Measurements from ENCODE around the gene CBL.
"Not testable (repeated sequence)": the region's sequence is repeated elsewhere in the genome, so short reads cannot be mapped to it uniquely, and the experiment has no call there.

Gene CBL

DNA sequence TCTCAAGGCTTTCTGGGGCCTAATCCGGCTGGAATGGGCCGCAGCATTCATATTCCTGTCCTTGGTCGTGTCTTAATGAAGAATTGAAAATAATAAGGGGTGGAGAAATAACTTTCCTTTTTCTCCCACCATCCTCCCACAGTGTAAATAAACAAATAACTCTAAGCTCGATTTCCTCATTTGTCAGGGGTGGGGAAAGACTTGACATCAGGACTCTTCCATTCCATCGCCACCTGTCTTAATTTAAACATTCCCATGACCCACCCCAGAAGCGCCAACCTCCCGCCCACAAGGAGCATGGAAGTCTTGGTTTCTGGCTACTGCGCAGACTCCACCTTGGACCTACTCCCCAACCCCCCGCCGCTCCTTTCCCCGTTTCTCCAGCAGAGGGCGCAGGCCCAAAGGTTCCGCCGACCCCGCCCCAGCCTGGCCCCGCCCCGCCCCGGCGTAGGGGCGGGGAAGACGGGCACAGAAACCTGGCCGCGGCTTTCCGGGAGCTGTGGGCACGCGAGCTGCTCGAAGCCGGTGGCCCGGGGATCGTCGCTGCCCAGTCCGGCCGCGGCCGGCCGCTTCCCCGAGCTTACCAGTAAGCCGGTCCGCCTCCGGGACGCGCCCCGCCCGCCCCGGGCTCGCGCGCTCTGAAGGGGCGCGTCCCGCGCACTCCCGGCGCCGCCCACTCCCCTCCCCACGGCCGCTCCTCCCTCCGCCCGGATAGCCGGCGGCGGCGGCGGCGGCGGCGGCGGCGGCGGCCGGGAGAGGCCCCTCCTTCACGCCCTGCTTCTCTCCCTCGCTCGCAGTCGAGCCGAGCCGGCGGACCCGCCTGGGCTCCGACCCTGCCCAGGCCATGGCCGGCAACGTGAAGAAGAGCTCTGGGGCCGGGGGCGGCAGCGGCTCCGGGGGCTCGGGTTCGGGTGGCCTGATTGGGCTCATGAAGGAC is at the start of gene CBL:
Gene CBL (plus strand): TSS at position 766 of the 937 bp plus-strand sequence. CDS start 79 bp downstream, at position 845.
- peak; percentile 98 for DNase-seq (ENCODE audit: low read depth)

DNA sequence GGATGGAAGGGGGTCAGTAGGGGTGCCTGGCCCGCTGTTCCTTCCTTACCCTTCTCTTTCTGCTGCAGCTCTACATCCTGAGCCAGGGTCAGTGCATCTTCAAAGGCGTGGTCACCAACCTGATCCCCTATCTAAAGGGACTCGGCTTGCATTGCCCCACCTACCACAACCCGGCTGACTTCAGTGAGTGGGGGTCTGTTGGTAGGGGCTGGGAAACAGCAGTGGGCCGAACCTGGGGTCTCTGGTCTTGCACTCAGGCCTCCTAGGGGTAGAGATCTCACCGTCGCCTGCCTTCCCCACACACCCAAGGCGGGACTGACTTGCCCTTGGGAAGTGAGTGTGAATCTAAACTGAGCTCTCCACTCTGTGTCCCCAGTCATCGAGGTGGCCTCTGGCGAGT is 49.6 kb upstream of the CBL start:
- DNase-seq (ENCODE audit: low read depth), result no peak

DNA sequence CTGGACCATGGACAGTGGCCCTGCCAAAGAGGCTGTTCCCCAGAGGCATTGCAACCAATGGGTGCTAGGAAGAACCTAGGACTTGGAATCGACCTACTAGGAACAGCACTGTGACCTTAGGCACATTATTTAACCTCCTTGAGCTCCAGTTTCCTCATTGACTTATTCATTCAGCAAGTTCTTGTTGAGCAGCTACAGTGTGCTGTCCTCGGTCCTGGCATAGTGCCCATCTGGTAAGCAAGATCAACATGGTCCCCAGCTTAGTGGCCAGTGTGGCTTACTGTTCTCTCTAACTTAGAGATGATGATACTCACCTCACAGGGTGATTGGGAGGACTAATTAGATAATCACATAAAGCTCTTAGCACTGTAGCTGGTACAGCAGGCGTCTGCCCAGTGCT is 49.1 kb upstream of the CBL start:
- DNase-seq (ENCODE audit: low read depth), result no peak

DNA sequence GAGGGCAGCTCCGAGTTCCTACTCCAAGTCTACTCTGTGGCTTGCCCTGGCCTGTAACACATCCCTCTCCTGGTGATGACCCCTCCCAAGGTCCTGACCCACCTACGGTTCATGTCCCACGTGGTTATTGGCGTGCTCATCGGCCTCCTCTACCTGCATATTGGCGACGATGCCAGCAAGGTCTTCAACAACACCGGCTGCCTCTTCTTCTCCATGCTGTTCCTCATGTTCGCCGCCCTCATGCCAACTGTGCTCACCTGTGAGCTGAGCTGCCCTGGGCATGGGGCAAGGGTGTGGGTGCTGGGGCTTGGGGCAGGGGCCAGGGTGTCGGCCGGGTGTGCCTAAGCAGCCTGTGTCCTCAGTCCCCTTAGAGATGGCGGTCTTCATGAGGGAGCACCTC is 47.7 kb upstream of the CBL start:
- DNase-seq (ENCODE audit: low read depth), result no peak

DNA sequence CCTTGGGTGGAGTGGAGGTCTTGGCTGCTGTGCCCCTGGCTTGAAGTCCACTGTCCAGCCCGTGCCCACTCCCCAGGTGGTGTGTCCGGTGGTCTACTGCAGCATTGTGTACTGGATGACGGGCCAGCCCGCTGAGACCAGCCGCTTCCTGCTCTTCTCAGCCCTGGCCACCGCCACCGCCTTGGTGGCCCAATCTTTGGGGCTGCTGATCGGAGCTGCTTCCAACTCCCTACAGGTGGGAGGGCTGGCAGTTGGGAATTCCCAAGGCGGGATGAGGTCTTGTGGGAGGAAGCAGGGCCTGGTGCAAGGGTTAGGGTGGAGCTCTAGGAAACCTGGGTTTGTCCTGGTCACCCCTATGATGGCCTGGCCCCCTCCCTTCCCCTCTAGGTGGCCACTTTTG is 46.0 kb upstream of the CBL start:
- DNase-seq (ENCODE audit: low read depth), result no peak

DNA sequence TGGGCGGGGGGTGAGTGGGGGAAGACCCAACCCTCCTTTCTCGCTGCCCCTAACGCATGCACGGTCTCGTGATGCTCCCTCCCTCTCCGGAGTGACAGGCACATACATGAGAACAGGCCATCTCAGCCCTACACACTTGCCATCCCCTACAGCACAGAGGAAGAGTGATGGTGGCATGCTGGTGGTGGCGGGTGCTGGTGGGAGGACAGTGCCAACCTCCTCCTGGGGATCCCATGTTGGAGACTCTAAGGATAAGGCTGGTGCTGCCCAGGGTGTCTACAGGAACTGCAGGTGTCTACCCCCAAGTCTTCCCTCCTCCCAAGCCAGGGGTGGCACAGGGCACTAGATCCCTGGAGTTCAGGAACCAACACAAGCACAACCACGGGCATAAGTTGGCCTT is 44.3 kb upstream of the CBL start:
- DNase-seq (ENCODE audit: low read depth), result no peak

DNA sequence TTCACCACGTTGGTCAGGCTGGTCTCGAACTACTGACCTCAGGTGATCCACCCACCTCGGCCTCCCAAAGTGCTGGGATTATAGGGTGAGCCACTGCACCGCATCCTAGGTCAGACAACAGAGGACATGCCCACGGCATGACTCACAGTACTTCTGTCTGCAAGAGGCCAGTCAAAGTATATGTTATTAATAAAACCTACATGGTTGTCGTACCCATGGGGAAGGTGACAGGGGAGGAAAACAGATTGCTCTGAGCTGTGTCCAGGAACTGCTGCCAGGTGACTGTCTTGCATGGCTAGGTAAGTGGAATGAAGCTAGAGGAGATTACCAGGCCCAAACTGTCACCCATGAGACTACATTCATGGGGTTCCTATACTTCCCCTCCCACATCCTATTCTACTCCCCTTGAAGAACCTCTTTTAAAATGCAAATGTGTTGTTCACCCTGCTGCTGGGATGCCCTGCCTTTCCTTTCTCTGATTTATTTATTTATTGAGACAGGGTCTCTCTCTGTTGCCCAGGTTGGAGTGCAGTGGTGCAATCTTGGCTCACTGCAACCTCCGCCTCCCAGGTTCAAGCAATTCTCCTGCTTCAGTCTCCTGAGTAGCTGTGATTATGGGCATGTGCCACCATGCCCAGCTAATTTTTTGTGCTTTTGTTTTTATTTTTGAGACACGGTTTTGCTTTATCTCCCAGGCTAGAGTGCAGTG is 39.6 kb upstream of the CBL start:
- no peak for DNase-seq (ENCODE audit: low read depth)

DNA sequence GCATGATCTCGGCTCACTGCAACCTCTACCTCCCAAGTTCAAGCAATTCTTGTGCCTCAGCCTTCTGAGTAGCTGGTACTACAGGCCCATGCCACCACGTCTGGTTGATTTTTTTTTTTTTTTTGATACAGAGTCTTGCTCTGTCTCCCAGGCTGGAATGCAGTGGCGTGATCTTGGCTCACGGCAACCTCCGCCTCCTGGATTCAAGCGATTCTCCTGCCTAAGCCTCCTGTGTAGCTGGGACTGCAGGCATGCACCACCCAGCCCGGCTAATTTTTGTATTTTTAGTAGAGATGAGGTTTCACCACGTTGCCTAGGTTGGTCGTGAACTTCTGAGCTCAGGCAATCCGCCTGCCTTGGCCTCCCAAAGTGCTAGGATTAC is 39.1 kb upstream of the CBL start:
- not testable (repeated sequence) for DNase-seq (ENCODE audit: low read depth)

DNA sequence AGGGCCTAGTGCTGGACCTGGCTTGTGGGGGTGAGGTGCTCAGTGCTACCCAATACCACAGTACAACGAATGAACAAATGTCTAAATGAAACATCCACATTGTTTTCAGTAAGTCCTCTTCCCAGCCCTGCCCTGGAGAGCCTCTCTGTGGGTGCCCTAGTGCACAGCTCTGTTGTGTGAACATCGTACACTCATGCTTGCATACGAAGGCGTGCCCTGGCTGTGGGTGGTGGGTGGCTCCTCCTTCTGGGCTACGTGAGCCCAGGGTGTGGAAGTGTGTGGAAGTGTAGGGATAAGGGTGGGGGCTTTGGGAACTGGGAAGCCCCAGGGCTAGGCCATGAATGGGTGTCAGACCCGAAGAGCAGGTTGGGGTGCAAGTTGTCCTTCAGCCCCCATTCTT is 38.2 kb upstream of the CBL start:
- no peak for DNase-seq (ENCODE audit: low read depth)

DNA sequence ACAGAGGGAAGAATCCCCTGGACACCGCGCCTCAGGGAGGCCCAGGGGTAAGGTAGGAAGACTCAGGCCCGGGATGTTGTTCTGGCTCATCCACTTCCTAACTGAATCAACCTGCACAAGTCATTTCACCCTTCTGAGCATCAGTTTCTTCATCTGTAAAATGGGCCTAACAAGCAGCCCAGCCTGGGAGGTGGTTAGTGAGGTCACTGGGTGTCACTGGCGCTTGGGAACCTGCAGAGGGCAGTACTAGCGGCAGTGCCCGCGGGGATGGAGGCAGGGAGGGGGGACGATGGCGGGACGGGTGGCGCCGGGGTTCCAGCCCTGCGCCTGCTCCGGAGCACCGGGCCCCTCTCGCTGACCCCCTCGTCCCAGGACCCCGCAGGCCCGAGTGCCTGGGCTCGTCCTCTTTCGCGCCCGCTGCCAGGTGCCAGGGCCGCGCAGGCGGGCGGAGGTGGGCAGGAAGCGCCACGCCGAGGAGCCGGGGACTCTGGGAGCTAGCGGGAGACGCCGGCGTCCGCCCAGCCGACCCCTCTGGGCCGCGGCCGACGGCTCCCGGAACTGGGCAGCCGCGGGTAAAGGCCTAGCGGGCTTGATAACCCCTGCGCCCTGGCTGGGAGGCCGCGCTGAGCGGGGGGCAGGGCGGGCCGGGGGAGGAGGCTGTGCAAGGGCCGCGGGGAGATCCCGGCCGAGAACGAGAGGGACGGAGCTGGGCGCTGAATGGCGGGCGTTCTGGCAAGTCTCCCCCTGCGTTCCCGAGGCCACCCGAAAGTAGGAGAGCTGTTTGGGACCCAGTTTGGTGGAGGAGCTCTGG is 37.5 kb upstream of the CBL start, which contains the start of gene NLRX1:
Gene NLRX1 (plus strand): TSS at position 255 of the 811 bp plus-strand sequence. CDS start 2,679 bp downstream, outside the sequence.
- peak; percentile 65 for DNase-seq (ENCODE audit: low read depth)

DNA sequence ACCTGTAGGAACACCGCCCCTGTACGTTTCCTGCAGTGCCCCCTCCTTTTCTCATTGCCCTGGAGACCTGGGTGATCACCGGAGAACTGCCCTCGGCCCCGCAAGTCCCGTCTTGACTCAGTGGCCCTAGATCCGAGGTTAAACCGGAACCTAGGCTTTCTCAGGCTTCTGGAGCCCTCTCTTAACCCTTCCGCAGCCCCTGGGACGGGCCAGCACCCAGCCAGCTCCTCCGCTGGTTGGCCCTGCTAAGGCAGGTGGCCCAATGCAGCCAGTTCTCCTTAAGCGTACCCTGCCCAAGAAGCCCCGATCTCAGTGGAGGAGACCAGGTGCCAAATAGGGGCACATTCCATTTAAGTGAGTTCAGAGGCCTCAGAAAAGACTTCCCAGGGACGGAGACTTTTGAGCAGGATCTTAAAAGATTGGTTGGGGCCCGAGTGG is 36.8 kb upstream of the CBL start:
- DNase-seq (ENCODE audit: low read depth), result no peak

DNA sequence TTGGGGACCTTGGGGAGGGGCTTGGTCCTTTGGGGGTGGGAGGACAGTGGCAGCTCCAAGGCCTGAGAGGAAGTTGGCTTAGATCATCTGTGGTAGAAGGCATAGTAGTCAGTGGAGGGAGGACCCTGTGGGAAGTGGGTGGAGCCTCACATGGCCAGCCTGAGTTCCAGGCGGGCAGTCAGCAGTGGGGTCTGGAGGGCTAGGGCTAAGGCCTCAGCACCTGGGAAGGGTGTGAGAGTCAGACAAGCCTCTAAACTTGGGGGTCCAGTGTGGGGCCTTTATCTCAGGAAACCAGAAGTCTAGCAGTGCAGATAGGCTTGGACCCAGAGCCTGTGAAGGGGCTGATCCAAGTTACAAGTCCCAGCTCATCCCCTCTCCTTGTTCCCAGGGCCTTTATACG is 33.6 kb upstream of the CBL start:
- no peak for DNase-seq (ENCODE audit: low read depth)

DNA sequence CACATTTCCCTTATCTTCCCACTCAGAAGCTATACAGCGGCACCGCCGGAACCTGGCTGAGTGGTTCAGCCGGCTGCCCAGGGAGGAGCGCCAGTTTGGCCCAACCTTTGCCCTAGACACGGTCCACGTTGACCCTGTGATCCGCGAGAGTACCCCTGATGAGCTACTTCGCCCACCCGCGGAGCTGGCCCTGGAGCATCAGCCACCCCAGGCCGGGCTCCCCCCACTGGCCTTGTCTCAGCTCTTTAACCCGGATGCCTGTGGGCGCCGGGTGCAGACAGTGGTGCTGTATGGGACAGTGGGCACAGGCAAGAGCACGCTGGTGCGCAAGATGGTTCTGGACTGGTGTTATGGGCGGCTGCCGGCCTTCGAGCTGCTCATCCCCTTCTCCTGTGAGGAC is 32.7 kb upstream of the CBL start:
- DNase-seq (ENCODE audit: low read depth), result no peak

DNA sequence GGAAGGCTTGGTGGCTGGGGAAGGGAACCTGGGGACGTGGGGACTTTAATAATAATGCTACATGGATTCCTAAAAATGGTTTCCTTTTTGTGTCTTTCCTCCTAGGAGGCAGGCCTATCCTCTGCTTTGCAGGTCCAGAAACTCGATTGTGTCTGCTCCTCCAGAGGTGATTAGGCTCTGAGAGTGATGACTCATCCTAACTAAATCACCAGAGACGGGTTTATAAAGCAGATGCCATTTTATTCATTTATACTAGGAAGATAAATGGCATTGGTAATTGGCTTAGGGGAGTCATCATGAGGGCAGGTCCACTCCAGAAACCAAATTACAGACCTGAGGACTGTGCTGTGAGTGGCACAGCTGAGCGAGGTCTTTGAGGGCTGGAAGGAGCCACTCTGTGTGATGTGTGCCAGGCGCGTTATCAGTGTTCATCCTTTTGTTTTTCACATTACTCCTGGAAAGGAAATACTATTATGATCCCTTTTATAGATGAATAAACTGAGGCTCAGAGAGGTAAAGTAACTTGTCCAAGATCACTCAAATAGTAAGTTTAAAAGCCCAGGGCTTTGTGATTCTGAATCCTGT is 30.6 kb upstream of the CBL start:
- DNase-seq (ENCODE audit: low read depth), result no peak

DNA sequence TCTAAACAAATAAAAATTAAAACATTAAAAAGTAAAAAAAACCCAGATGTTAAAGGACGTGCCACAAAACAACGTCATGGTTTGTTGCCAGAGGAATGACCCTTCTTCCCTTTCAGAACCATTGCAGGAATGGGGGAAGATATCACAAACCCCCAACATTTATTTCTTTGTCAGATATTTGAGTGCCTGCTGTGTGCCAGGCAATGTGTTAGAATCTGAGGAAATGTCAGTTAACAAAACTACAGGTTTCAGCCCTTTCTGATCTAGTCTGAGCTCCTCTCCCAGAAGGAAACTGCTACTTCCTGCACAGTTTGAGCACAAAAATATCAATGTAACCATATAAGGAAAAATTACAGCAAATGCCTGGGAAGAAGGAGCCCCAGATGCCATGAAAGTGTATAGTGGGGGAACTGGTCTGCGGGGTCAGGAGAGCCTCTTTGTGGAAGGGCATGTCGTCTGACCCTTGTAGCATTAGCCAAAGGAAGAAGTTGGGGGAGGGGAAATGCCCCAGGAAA is 27.9 kb upstream of the CBL start:
- DNase-seq (ENCODE audit: low read depth), result no peak

DNA sequence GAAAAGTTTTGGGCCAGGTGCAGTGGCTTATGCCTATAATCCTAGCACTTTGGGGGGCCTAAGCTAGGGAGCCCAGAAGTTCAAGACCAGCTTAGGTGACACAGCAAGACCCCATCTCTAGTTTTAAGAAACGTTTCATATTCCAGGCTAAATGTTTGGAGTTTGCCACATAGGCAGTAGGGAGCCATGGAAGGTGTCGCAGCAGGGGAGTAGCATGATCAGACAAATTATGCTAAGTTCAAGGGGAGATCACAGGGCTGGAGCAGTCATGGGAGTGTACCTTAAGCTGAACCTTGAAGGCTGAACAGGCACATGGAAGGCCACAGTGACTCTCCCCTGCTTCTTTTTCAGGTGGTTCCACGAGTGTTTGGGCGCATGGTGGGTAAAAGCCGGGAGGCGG is 26.8 kb upstream of the CBL start:
- no peak for DNase-seq (ENCODE audit: low read depth)

DNA sequence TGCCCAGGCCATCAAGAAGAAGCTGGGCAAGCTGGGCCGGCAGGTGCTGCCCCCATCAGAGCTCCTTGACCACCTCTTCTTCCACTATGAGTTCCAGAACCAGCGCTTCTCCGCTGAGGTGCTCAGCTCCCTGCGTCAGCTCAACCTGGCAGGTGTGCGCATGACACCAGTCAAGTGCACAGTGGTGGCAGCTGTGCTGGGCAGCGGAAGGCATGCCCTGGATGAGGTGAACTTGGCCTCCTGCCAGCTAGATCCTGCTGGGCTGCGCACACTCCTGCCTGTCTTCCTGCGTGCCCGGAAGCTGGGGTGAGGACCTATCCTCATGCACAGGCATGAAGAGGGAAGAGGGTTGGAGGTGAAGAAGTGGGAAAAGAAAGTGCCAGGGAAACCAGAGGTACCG is 26.2 kb upstream of the CBL start:
- DNase-seq (ENCODE audit: low read depth), result no peak

DNA sequence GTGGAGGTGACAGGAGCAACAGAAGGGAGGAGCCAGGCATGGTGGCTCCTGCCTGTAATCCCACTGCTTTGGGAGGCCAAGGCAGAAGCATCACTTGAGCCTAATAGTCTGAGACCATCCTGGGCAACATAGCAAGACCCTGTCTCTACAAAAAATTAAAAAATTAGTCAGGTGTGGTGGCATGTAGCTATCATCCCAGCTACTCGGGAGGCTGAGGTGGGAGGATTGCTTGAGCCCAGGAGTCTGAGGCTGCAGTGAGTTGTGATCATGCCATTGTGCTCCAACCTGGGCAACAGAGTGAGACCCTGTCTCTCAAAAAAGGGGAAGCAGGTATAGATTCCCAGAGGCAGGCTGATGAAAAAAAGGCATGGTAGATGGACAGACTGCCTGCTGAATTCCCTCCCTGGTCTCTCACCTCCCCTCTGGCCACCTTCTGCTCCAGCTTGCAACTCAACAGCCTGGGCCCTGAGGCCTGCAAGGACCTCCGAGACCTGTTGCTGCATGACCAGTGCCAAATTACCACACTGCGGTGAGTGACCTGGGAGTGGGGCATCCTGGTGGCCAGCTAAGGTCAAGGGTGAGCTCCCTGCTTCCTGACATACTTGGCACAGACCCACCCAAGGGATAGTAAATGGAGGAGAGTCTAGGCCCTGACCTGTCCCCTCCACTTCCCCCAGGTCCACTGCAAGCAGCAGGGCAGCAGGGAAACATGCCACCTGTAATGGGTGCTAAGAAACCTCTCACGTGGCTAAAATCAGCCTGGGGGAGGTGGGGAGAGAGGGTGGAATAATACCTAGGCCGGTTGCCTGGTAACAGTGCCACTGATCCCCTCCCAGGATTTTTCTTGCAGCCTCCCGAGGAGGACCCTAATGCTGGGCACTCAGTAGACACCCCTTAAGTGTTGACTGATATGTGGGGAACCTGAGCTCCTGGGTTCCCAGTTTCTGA is 25.1 kb upstream of the CBL start:
- DNase-seq (ENCODE audit: low read depth), result no peak

DNA sequence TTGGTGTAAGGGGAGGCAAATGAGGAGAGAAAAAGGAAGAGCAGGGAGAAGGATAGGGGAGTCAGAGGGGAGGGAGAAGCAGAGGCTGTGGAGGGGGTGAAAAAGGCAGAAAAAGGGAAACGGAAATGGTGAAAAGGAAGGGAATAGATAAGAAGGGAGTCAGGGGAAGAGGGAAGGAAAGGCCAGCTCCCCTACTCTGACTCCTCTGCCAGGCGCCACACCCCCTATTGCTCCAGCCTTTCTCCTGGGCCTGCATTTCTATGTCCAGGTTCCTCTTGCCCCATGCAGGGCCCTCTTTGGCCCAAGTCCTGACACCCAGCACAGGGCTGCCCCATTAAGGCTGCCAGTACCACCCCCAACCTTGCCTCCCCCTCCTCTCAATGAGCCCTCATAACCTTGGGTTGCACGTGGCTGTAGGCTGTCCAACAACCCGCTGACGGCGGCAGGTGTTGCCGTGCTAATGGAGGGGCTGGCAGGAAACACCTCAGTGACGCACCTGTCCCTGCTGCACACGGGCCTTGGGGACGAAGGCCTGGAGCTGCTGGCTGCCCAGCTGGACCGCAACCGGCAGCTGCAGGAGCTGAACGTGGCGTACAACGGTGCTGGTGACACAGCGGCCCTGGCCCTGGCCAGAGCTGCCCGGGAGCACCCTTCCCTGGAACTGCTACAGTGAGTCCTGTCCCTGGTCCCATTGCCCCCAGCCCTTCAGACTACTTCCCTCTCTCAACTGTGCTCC is 24.3 kb upstream of the CBL start:
- no peak for DNase-seq (ENCODE audit: low read depth)

DNA sequence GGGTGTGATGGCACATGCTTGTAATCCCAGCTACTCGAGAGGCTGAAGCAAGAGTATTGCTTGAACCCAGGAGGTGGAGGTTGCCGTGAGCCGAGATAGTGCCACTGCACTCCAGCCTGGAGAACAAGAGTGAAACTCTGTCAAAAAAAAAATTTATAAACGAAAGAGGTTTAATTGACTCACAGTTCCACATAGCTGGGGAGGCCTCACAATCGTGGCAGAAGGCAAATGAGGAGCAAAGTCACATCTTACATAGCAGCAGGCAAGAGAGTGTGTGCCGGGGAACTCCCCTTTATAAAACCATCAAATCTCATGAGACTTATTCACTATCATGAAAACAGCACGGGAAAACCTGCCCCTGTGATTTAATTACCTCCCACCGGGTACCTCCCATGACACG is 21.7 kb upstream of the CBL start:
- DNase-seq (ENCODE audit: low read depth), result not testable (repeated sequence)
